SK-N-SH (cell line): Measurements from ENCODE around the gene BTBD7. TPM values are rescaled to one million over a fixed set of nuclear protein-coding genes. Genes with fewer than 3 reads are reported as not detected.

Experiments used
- CTCF ChIA-PET: fragments of 300-600, 350-600 bp; formaldehyde crosslinking; extraction: SDS; loops from one replicate; lab custom pipeline; 2021; lab: Yijun Ruan, JAX
- POLR2A ChIA-PET: fragments of 350-600 bp; sonication (Branson Sonifier 250); formaldehyde crosslinking; extraction: SDS; loops from one replicate; lab custom pipeline; 2020; ENCODE audit warnings: antibody characterized with exemption, inconsistent platforms; lab: Yijun Ruan, JAX
- DNase-seq: peaks from one replicate; pipeline ENCODE4 v3.0.0; 2012
- H2AFZ ChIP-seq: fragments of 200-600 bp; sonication (generic); 2 replicates; pipeline ENCODE4 v1.8.1; 2016; ENCODE audit warnings: antibody characterized with exemption, mild to moderate bottlenecking, low read depth
- H3F3A ChIP-seq: fragments of 200-600 bp; sonication (generic); replicated peaks from 2 replicates; pipeline ENCODE3; 2016; ENCODE audit warnings: antibody characterized with exemption, mild to moderate bottlenecking; ENCODE audit not compliant: insufficient read depth
- H3K27ac ChIP-seq, 2 experiments: fragments of 200-500 bp in 1 of 2; fragments of 200-600 bp in 1 of 2; sonication (Bioruptor generic) in 1 of 2; sonication (generic), shearing (Covaris generic) in 1 of 2; 2 replicates each; pipeline versions ENCODE4 v1.5.1 to v1.6.1; 2014 to 2016; ENCODE audit warnings: low read depth in 2 of 2, inconsistent platforms in 1 of 2, low read length in 1 of 2, mild to moderate bottlenecking in 1 of 2, mixed read lengths in 1 of 2
- H3K27me3 ChIP-seq: fragments of 200-600 bp; sonication (generic), shearing (Covaris generic); 2 replicates; pipeline ENCODE4 v1.6.1; 2016; ENCODE audit warnings: mixed run types; ENCODE audit not compliant: insufficient read depth
- H3K36me3 ChIP-seq, 2 experiments: fragments of 200-500 bp in 1 of 2; fragments of 200-600 bp in 1 of 2; sonication (Bioruptor generic) in 1 of 2; sonication (generic) in 1 of 2; replicated peaks in 1 of 2; 2 replicates each; pipeline versions ENCODE3 to v1.5.1; 2014 to 2016; ENCODE audit warnings: low read length in 1 of 2, mild to moderate bottlenecking in 1 of 2; ENCODE audit not compliant: insufficient read depth in 2 of 2, control insufficient read depth in 1 of 2
- H3K4me1 ChIP-seq, 2 experiments: fragments of 200-500 bp in 1 of 2; fragments of 200-600 bp in 1 of 2; sonication (Bioruptor generic) in 1 of 2; sonication (generic), shearing (Covaris generic) in 1 of 2; 2 replicates each; pipeline versions ENCODE4 v1.5.1 to v1.6.1; 2014 to 2016; ENCODE audit warnings: low read depth in 1 of 2, low read length in 1 of 2, mixed run types in 1 of 2; ENCODE audit not compliant: insufficient read depth in 2 of 2, control insufficient read depth in 1 of 2
- H3K4me2 ChIP-seq: fragments of 200-600 bp; sonication (generic), shearing (Covaris generic); 2 replicates; pipeline ENCODE4 v1.6.1; 2017; ENCODE audit warnings: mixed run types
- H3K4me3 ChIP-seq, 2 experiments: fragments of 200-500 bp in 1 of 2; fragments of 200-600 bp in 1 of 2; sonication (Bioruptor generic) in 1 of 2; sonication (generic), shearing (Covaris generic) in 1 of 2; 2 replicates each; pipeline versions ENCODE4 v1.5.1 to v1.8.1; 2014 to 2016; ENCODE audit warnings: low read depth in 2 of 2, inconsistent platforms in 1 of 2, low read length in 1 of 2, mild to moderate bottlenecking in 1 of 2, mixed read lengths in 1 of 2, moderate library complexity in 1 of 2
- H3K79me2 ChIP-seq: fragments of 200-600 bp; sonication (generic); 2 replicates; pipeline ENCODE4 v1.8.1; 2017; ENCODE audit warnings: mild to moderate bottlenecking; ENCODE audit not compliant: insufficient read depth
- H3K9ac ChIP-seq: fragments of 200-600 bp; sonication (generic); 2 replicates; pipeline ENCODE4 v1.6.1; 2017; ENCODE audit warnings: mixed run types
- H3K9me2 ChIP-seq: fragments of 200-600 bp; sonication (generic); 2 replicates; pipeline ENCODE4 v1.6.1; 2017; ENCODE audit warnings: mixed run types
- H3K9me3 ChIP-seq: fragments of 200-600 bp; sonication (generic); 2 replicates; pipeline ENCODE4 v1.6.1; 2017; ENCODE audit warnings: mixed run types, mild to moderate bottlenecking, moderate library complexity
- H4K20me1 ChIP-seq: fragments of 200-600 bp; sonication (generic); 2 replicates; pipeline ENCODE4 v1.6.1; 2017; ENCODE audit warnings: mild to moderate bottlenecking, mixed run types; ENCODE audit not compliant: insufficient read depth
- CHD2 ChIP-seq: fragments of 150-350 bp; IDR thresholded peaks from 2 replicates; pipeline ENCODE4 v1.6.1; 2018; ENCODE audit warnings: low read length; ENCODE audit not compliant: partially characterized antibody
- FOSL2 ChIP-seq: IDR thresholded peaks from 2 replicates; pipeline ENCODE4 v1.4.0; 2012; ENCODE audit warnings: low read depth, mild to moderate bottlenecking, moderate library complexity, borderline replicate concordance
- GABPA ChIP-seq: IDR thresholded peaks from 2 replicates; pipeline ENCODE4 v1.4.0; 2012; ENCODE audit warnings: low read depth, mild to moderate bottlenecking
- MEF2A ChIP-seq: IDR thresholded peaks from 2 replicates; pipeline ENCODE4 v1.4.0; 2012; ENCODE audit warnings: low read depth, borderline replicate concordance
- NFIC ChIP-seq: IDR thresholded peaks from 2 replicates; pipeline ENCODE4 v1.4.0; 2012; ENCODE audit warnings: borderline replicate concordance
- NRF1 ChIP-seq: IDR thresholded peaks from 2 replicates; pipeline ENCODE4 v1.6.1; 2012; ENCODE audit warnings: low read depth, mild to moderate bottlenecking, low read length
- RAD21 ChIP-seq: IDR thresholded peaks from 2 replicates; pipeline ENCODE4 v1.6.1; 2012; ENCODE audit warnings: mild to moderate bottlenecking, low read length
- REST ChIP-seq: IDR thresholded peaks from 2 replicates; pipeline ENCODE4 v1.6.1; 2012; ENCODE audit warnings: mild to moderate bottlenecking, low read depth, low read length, moderate library complexity
- RFX5 ChIP-seq: IDR thresholded peaks from 2 replicates; pipeline ENCODE4 v1.6.1; 2012; ENCODE audit warnings: mild to moderate bottlenecking, improper control_type of control experiment, low read length
- SMC3 ChIP-seq: IDR thresholded peaks from 2 replicates; pipeline ENCODE4 v1.6.1; 2012; ENCODE audit warnings: low read depth, low read length, improper control_type of control experiment
- TEAD4 ChIP-seq: IDR thresholded peaks from 2 replicates; pipeline ENCODE4 v1.4.0; 2012; ENCODE audit warnings: mild to moderate bottlenecking, borderline replicate concordance; ENCODE audit not compliant: insufficient read depth
- WGBS: methylation state at CpG from one replicate; pipeline ENCODE4 v1.1.6; 2017; ENCODE audit warnings: low lambda C conversion rate; 5-methylcytosine and 5-hydroxymethylcytosine counted together
- polyA plus RNA-seq, 3 experiments: library from polyadenylated mRNA; depleted of rRNA; stranded (reverse); fragments of >200 nt; gene quantifications; 2 replicates each; pipeline ENCODE4 v1.2.3, GENCODE V29; 2012
- TF ChIP-seq, protein P1 (sequence below): fragments of 150-350 bp; IDR thresholded peaks from 2 replicates; pipeline ENCODE4 v1.6.1; 2017; ENCODE audit warnings: antibody characterized with exemption, low read length, low read depth, borderline replicate concordance
- TF ChIP-seq, protein P2 (sequence below): IDR thresholded peaks from 2 replicates; pipeline ENCODE4; 2012
- TF ChIP-seq, protein P3 (sequence below): IDR thresholded peaks from 2 replicates; pipeline ENCODE4 v1.4.0; 2012; ENCODE audit warnings: low read depth
- TF ChIP-seq, protein P4 (sequence below): fragments of 200-600 bp; sonication (generic); IDR thresholded peaks from 2 replicates; pipeline ENCODE4 v1.6.1; 2017; ENCODE audit warnings: antibody characterized with exemption, mild to moderate bottlenecking, moderate library complexity

BTBD7 gene
- polyA plus RNA-seq, 1 of the 3 experiments (the other 2 are of a cell fraction) = 8.6 TPM

DNA sequence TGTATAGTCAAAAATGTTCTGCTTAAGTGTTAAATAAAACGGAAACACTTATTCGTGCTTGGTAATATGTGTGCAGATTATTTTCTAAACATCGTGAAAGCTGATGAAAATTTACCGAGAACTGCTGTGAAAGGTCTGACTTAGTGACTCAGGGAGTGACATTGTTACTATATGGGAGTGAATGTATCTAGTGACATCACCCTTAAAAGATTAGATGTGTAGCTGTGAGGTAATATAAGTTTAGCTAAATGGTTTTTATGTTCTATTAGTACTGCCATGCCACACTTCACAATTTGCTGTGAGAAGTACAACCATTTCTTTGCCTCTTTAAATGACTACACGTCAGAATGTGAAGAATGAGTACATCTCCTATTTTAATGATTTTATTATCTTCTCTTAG lies 15.5 kb upstream of the BTBD7 start:
- TF ChIP-seq REST (no peak), NRF1 (no peak), NFIC (no peak), GABPA (no peak), RAD21 (no peak)
- TF ChIP-seq, protein P1, sequence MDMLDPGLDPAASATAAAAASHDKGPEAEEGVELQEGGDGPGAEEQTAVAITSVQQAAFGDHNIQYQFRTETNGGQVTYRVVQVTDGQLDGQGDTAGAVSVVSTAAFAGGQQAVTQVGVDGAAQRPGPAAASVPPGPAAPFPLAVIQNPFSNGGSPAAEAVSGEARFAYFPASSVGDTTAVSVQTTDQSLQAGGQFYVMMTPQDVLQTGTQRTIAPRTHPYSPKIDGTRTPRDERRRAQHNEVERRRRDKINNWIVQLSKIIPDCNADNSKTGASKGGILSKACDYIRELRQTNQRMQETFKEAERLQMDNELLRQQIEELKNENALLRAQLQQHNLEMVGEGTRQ = no peak
- H3K9me2 ChIP-seq = no peaks in the 10 kb centered on the region
- H3K27me3 ChIP-seq = no peaks in the 10 kb centered on the region
- H3K79me2 ChIP-seq = no peaks in the 10 kb centered on the region
- H3K4me2 ChIP-seq = no peak overlapping the region
- no peak overlapping the region for H3K4me3 ChIP-seq
- no peak overlapping the region for H3K27ac ChIP-seq
- DNase-seq = no peak
- CTCF ChIA-PET = no interaction called here
- H3K4me1 ChIP-seq = no peaks in the 10 kb centered on the region
- H3F3A ChIP-seq = no peaks in the 10 kb centered on the region
- no peak overlapping the region for H2AFZ ChIP-seq
- no peak overlapping the region for H3K9ac ChIP-seq
- no peaks in the 10 kb centered on the region for H4K20me1 ChIP-seq
- POLR2A ChIA-PET = no interaction called here
- H3K36me3 ChIP-seq = no peaks in the 10 kb centered on the region
- no peaks in the 10 kb centered on the region for H3K9me3 ChIP-seq
- WGBS = 66% methylated on average over 5 of the region's 5 CpGs

GRCh38 chr14:93347850-93348249 lies 15.0 kb upstream of the BTBD7 start:
- DNase-seq = no peak
- ChIA-PET CTCF (no interaction called here), POLR2A (no interaction called here)
- Histone ChIP-seq H3K27ac (no peak overlapping the region), H3K79me2 (no peaks in the 10 kb centered on the region), H3K4me3 (no peak overlapping the region), H3F3A (no peaks in the 10 kb centered on the region), H3K36me3 (no peaks in the 10 kb centered on the region), H4K20me1 (no peaks in the 10 kb centered on the region), H3K9ac (no peak overlapping the region), H3K4me1 (no peaks in the 10 kb centered on the region), H3K4me2 (no peak overlapping the region), H3K27me3 (no peaks in the 10 kb centered on the region), H3K9me3 (no peaks in the 10 kb centered on the region), H3K9me2 (no peaks in the 10 kb centered on the region), H2AFZ (no peak overlapping the region)
- TF ChIP-seq TEAD4 (no peak), CHD2 (no peak), FOSL2 (no peak), RFX5 (no peak), REST (no peak), SMC3 (no peak), MEF2A (no peak)
- TF ChIP-seq, protein P1 = no peak
- TF ChIP-seq, protein P2, sequence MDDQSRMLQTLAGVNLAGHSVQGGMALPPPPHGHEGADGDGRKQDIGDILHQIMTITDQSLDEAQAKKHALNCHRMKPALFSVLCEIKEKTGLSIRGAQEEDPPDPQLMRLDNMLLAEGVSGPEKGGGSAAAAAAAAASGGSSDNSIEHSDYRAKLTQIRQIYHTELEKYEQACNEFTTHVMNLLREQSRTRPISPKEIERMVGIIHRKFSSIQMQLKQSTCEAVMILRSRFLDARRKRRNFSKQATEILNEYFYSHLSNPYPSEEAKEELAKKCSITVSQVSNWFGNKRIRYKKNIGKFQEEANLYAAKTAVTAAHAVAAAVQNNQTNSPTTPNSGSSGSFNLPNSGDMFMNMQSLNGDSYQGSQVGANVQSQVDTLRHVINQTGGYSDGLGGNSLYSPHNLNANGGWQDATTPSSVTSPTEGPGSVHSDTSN = no peak
- TF ChIP-seq, protein P3, sequence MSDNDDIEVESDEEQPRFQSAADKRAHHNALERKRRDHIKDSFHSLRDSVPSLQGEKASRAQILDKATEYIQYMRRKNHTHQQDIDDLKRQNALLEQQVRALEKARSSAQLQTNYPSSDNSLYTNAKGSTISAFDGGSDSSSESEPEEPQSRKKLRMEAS = no peak
- TF ChIP-seq, protein P4, sequence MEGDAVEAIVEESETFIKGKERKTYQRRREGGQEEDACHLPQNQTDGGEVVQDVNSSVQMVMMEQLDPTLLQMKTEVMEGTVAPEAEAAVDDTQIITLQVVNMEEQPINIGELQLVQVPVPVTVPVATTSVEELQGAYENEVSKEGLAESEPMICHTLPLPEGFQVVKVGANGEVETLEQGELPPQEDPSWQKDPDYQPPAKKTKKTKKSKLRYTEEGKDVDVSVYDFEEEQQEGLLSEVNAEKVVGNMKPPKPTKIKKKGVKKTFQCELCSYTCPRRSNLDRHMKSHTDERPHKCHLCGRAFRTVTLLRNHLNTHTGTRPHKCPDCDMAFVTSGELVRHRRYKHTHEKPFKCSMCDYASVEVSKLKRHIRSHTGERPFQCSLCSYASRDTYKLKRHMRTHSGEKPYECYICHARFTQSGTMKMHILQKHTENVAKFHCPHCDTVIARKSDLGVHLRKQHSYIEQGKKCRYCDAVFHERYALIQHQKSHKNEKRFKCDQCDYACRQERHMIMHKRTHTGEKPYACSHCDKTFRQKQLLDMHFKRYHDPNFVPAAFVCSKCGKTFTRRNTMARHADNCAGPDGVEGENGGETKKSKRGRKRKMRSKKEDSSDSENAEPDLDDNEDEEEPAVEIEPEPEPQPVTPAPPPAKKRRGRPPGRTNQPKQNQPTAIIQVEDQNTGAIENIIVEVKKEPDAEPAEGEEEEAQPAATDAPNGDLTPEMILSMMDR = no peak
- WGBS = 74% methylated on average over 8 of the region's 8 CpGs
